NT2/D1 (cell line): ENCODE data around the gene ATP8B1.
"Not testable (repeated sequence)": the region's sequence is repeated elsewhere in the genome, so short reads cannot be mapped to it uniquely, and the experiment has no call there.

Experiments
- DNase-seq: peaks from one replicate; pipeline ENCODE4 v3.0.0-alpha.2; 2011; ENCODE audit warnings: low read depth, low spot score
- H3K27me3 ChIP-seq: 2 replicates; pipeline ENCODE4 v1.6.0; 2011; ENCODE audit warnings: mild to moderate bottlenecking; ENCODE audit not compliant: insufficient read length, insufficient read depth
- H3K36me3 ChIP-seq: 2 replicates; pipeline ENCODE4 v1.6.1; 2011; ENCODE audit warnings: mild to moderate bottlenecking, low read length, mixed read lengths; ENCODE audit not compliant: insufficient read depth, insufficient read length
- H3K4me1 ChIP-seq: 2 replicates; pipeline ENCODE4 v1.5.1; 2011; ENCODE audit not compliant: insufficient read depth, insufficient read length
- H3K4me3 ChIP-seq: 2 replicates; pipeline ENCODE4 v1.5.1; 2011; ENCODE audit warnings: low read depth; ENCODE audit not compliant: insufficient read length
- H3K9ac ChIP-seq: 2 replicates; pipeline ENCODE4 v1.6.0; 2011; ENCODE audit warnings: low read depth; ENCODE audit not compliant: insufficient read length
- H3K9me3 ChIP-seq: 2 replicates; pipeline ENCODE4 v1.5.1; 2011; ENCODE audit warnings: mild to moderate bottlenecking, low read length; ENCODE audit not compliant: insufficient read depth
- SUZ12 ChIP-seq: IDR thresholded peaks from 2 replicates; pipeline ENCODE4 v1.6.1; 2011; ENCODE audit not compliant: insufficient read length, insufficient read depth; ENCODE audit errors: extremely low read depth
- YY1 ChIP-seq: IDR thresholded peaks from 2 replicates; pipeline ENCODE4 v1.6.1; 2011; ENCODE audit not compliant: insufficient read length, insufficient read depth
- ZNF274 ChIP-seq: IDR thresholded peaks from 2 replicates; pipeline ENCODE4 v1.6.1; 2011; ENCODE audit warnings: mild to moderate bottlenecking, low read depth, low read length

The ATP8B1 gene

GRCh38 chr18:57649556-57650500 lies 153.3 kb downstream of the ATP8B1 start:
- Histone ChIP-seq H3K36me3 (peaks cover 2% of the 10 kb centered on the region), H3K4me3 (no peak overlapping the region), H3K9me3 (0 out of 2 replicates have a peak, but pooled peaks cover 2% of the 10 kb centered on the region), H3K4me1 (no peaks in the 10 kb centered on the region), H3K27me3 (no peaks in the 10 kb centered on the region), H3K9ac (no peak overlapping the region)
- DNase-seq = no peak
- TF ChIP-seq ZNF274 (no peak), SUZ12 (no peak), YY1 (no peak)

- H3K9ac ChIP-seq = no peak overlapping the region
- H3K36me3 ChIP-seq = peaks cover 2% of the 10 kb centered on the region
- no peaks in the 10 kb centered on the region for H3K4me1 ChIP-seq
- no peaks in the 10 kb centered on the region for H3K27me3 ChIP-seq
- TF ChIP-seq ZNF274 (no peak), SUZ12 (no peak), YY1 (no peak)
- H3K9me3 ChIP-seq = no peaks in the 10 kb centered on the region; the same call in 1 of the 2 replicates
- H3K4me3 ChIP-seq = no peak overlapping the region
- DNase-seq = no peak
Measured at GRCh38 chr18:57648414-57648813, 154.7 kb downstream of the ATP8B1 start.

- H3K4me1 ChIP-seq = no peaks in the 10 kb centered on the region
- H3K27me3 ChIP-seq = no peaks in the 10 kb centered on the region
- no peak overlapping the region for H3K9ac ChIP-seq
- H3K9me3 ChIP-seq = no peaks in the 10 kb centered on the region; the same call in 1 of the 2 replicates
- TF ChIP-seq YY1 (no peak), SUZ12 (no peak), ZNF274 (no peak)
- no peak overlapping the region for H3K4me3 ChIP-seq
- no peak for DNase-seq
- H3K36me3 ChIP-seq = peaks cover 6% of the 10 kb centered on the region
Measured at GRCh38 chr18:57644540-57644939, 158.6 kb downstream of the ATP8B1 start.

- not testable (repeated sequence) for DNase-seq, H3K9ac ChIP-seq, H3K4me3 ChIP-seq, H3K9me3 ChIP-seq, H3K27me3 ChIP-seq, H3K4me1 ChIP-seq, H3K36me3 ChIP-seq
Measured at GRCh38 chr18:57643726-57644125, 159.4 kb downstream of the ATP8B1 start.

- not testable (repeated sequence) for H3K27me3 ChIP-seq, H3K9ac ChIP-seq, DNase-seq, H3K36me3 ChIP-seq, H3K4me3 ChIP-seq, H3K4me1 ChIP-seq, H3K9me3 ChIP-seq
Measured at GRCh38 chr18:57642462-57642861, 160.7 kb downstream of the ATP8B1 start.

- DNase-seq = no peak
- Histone ChIP-seq H3K36me3 (peaks cover 4% of the 10 kb centered on the region), H3K4me1 (no peaks in the 10 kb centered on the region), H3K27me3 (no peaks in the 10 kb centered on the region), H3K9ac (no peak overlapping the region), H3K4me3 (no peak overlapping the region), H3K9me3 (no peaks in the 10 kb centered on the region; the same call in 1 of the 2 replicates)
- TF ChIP-seq SUZ12 = no peak
- no peak for TF ChIP-seq YY1
- TF ChIP-seq ZNF274 = no peak
Measured at GRCh38 chr18:57640749-57641148, 162.4 kb downstream of the ATP8B1 start.

- H3K9ac ChIP-seq = no peak overlapping the region
- H3K9me3 ChIP-seq = no peaks in the 10 kb centered on the region; the same call in 1 of the 2 replicates
- no peaks in the 10 kb centered on the region for H3K4me1 ChIP-seq
- no peaks in the 10 kb centered on the region for H3K27me3 ChIP-seq
- H3K4me3 ChIP-seq = no peak overlapping the region
- peaks cover 4% of the 10 kb centered on the region for H3K36me3 ChIP-seq
- TF ChIP-seq ZNF274 (no peak), SUZ12 (no peak), YY1 (no peak)
- no peak for DNase-seq
Measured at GRCh38 chr18:57640236-57640635, 162.9 kb downstream of the ATP8B1 start.
